ENCODE data around the gene CASP2. TPM values are rescaled to one million over a fixed set of nuclear protein-coding genes. Genes with fewer than 3 reads are reported as not detected.

The CASP2 gene
- total RNA-seq, 1 experiment from 2014 or later, result 65.3 TPM

- no peak overlapping the region for H3K4me3 Mint-ChIP-seq
- WGBS (ENCODE audit: extremely low coverage, insufficient read length, low lambda C conversion rate), result no CpG with 5 or more reads among the region's 7 CpGs
- H3K27ac ChIP-seq (ENCODE audit: insufficient read length, low read depth, low read length), result no peak overlapping the region
Measured at GRCh38 chr7:143243111-143243510, 45.0 kb upstream of the CASP2 start.

More at GRCh38 chr7:143243111-143243510, 45.0 kb upstream of the CASP2 start:
- Histone ChIP-seq H3K9me3 (ENCODE audit: control insufficient read depth, low read depth, low read length) (no peaks in the 10 kb centered on the region), H2BK12ac (ENCODE audit: insufficient read length, low read depth, low read length) (no peak overlapping the region), H4K20me1 (ENCODE audit: control insufficient read depth, insufficient read depth, insufficient read length) (no peaks in the 10 kb centered on the region), H3K23me2 (ENCODE audit: insufficient read length, low read depth, low read length, poor library complexity, severe bottlenecking) (no peaks in the 10 kb centered on the region), H3K9ac (ENCODE audit: extremely low read depth, insufficient read length, low read length) (no peak overlapping the region), H3T11ph (ENCODE audit: low read length) (no peak overlapping the region), H2BK120ac (ENCODE audit: low read depth, low read length, poor library complexity, severe bottlenecking) (no peak overlapping the region), H4K91ac (ENCODE audit: insufficient read length, low read depth, low read length) (no peak overlapping the region), H2AK5ac (ENCODE audit: insufficient read length, low read length) (no peak overlapping the region), H3K18ac (ENCODE audit: insufficient read length, low read depth, low read length) (no peak overlapping the region), H3K4me2 (ENCODE audit: insufficient read depth, insufficient read length, low read length) (no peak overlapping the region), H4K5ac (ENCODE audit: insufficient read length, low read depth, low read length) (no peak overlapping the region), H2BK15ac (ENCODE audit: low read depth, low read length) (no peak overlapping the region), H4K8ac (replicated peaks; ENCODE audit: insufficient read length, low read depth, low read length) (no peak overlapping the region), H2AFZ (ENCODE audit: low read length) (no peak overlapping the region), H3K4me1 (ENCODE audit: insufficient read depth, low read length) (no peaks in the 10 kb centered on the region), H3K79me2 (ENCODE audit: insufficient read depth, low read length) (no peaks in the 10 kb centered on the region), H3K27me3 (ENCODE audit: insufficient read depth, low read length) (no peaks in the 10 kb centered on the region), H3K23ac (ENCODE audit: insufficient read length, low read depth, low read length) (no peak overlapping the region), H3K14ac (ENCODE audit: insufficient read depth, low read length) (no peak overlapping the region), H3K79me1 (ENCODE audit: insufficient read depth, low read depth, low read length, poor library complexity, severe bottlenecking) (no peaks in the 10 kb centered on the region), H2BK5ac (ENCODE audit: insufficient read length, low read length) (no peak overlapping the region), H3K4ac (ENCODE audit: low read depth, low read length) (no peak overlapping the region), H3K56ac (ENCODE audit: insufficient read length, low read depth, low read length) (no peak overlapping the region), H2BK20ac (ENCODE audit: low read depth, low read length, poor library complexity, severe bottlenecking) (no peak overlapping the region)
- Mint-ChIP-seq H3K36me3 (ENCODE audit: insufficient read depth in 1 of 3, low read depth in 3 of 3) (no peaks in the 10 kb centered on the region), H3K4me1 (peaks cover 3 to 7% of the 10 kb centered on the region in 2 experiments; a peak in 3 of 4 replicates), H3K9me3 (no peaks in the 10 kb centered on the region), H3K27ac (no peak overlapping the region), H3K27me3 (ENCODE audit: low read depth) (peaks cover 12% of the 10 kb centered on the region)
- no peak for TF ChIP-seq CTCF (conservative IDR thresholded peaks at IDR 0.05)
- DNase-seq, result no peak
